Loucy (cell line): ENCODE data around the gene PPP1R12B.

ENCODE experiments used
- H2AFZ ChIP-seq: fragments of 200-600 bp; sonication (generic); 2 replicates; pipeline ENCODE4 v1.6.0; 2016; ENCODE audit warnings: antibody characterized with exemption, mild to moderate bottlenecking, low read length, moderate library complexity
- H3F3A ChIP-seq: fragments of 200-600 bp; 2 replicates; pipeline ENCODE4 v1.6.0; 2016; ENCODE audit warnings: antibody characterized with exemption, low read depth, mild to moderate bottlenecking
- H3K27me3 ChIP-seq: fragments of 200-600 bp; sonication (generic); 2 replicates; pipeline ENCODE4 v1.6.1; 2014; ENCODE audit warnings: low read length, mild to moderate bottlenecking; ENCODE audit not compliant: insufficient read depth, poor library complexity, severe bottlenecking
- H3K36me3 ChIP-seq: fragments of 200-600 bp; sonication (generic); 2 replicates; pipeline ENCODE4 v1.6.1; 2016; ENCODE audit warnings: low read length; ENCODE audit not compliant: insufficient read depth
- H3K4me1 ChIP-seq: fragments of 200-600 bp; sonication (generic); 2 replicates; pipeline ENCODE4 v1.5.1; 2014; ENCODE audit warnings: low read length, mild to moderate bottlenecking; ENCODE audit not compliant: insufficient read depth, poor library complexity, severe bottlenecking
- H3K4me2 ChIP-seq: fragments of 200-600 bp; sonication (generic); 2 replicates; pipeline ENCODE4 v1.6.0; 2014; ENCODE audit warnings: antibody characterized with exemption, low read length, low read depth, mild to moderate bottlenecking; ENCODE audit not compliant: poor library complexity, severe bottlenecking
- H3K4me3 ChIP-seq: fragments of 200-600 bp; sonication (generic); 2 replicates; pipeline ENCODE4 v1.5.1; 2014; ENCODE audit warnings: low read length, mild to moderate bottlenecking, mixed read lengths; ENCODE audit not compliant: poor library complexity, severe bottlenecking
- H3K79me2 ChIP-seq: fragments of 200-600 bp; sonication (generic); 2 replicates; pipeline ENCODE4 v1.6.1; 2014; ENCODE audit warnings: low read length; ENCODE audit not compliant: insufficient read depth
- H3K9ac ChIP-seq: fragments of 200-600 bp; sonication (generic); 2 replicates; pipeline ENCODE4 v1.6.0; 2014; ENCODE audit warnings: mild to moderate bottlenecking, low read depth, low read length, moderate library complexity; ENCODE audit not compliant: poor library complexity, severe bottlenecking
- H3K9me2 ChIP-seq: fragments of 200-600 bp; sonication (generic); replicated peaks from 2 replicates; pipeline ENCODE4 v1.6.1; 2016; ENCODE audit warnings: low read depth, low read length, mixed read lengths
- H3K9me3 ChIP-seq: fragments of 200-600 bp; sonication (generic); 2 replicates; pipeline ENCODE4 v1.6.1; 2014; ENCODE audit warnings: mild to moderate bottlenecking, antibody characterized with exemption, low read length, low read depth; ENCODE audit not compliant: insufficient read depth
- H4K20me1 ChIP-seq: fragments of 200-600 bp; sonication (generic); 2 replicates; pipeline ENCODE4 v1.6.0; 2014; ENCODE audit warnings: antibody characterized with exemption, low read length, mild to moderate bottlenecking; ENCODE audit not compliant: insufficient read depth, poor library complexity, severe bottlenecking
- CTCF ChIP-seq: fragments of 200-600 bp; sonication (generic); conservative IDR thresholded peaks from 2 replicates; pipeline ENCODE4 v1.5.1; 2014; ENCODE audit warnings: mild to moderate bottlenecking, antibody characterized with exemption, low read length
- EZH2phosphoT487 ChIP-seq: fragments of 200-600 bp; IDR thresholded peaks from 2 replicates; pipeline ENCODE4 v1.6.1; 2018; ENCODE audit warnings: antibody characterized with exemption, mild to moderate bottlenecking, moderate library complexity, borderline replicate concordance

The PPP1R12B gene

DNA sequence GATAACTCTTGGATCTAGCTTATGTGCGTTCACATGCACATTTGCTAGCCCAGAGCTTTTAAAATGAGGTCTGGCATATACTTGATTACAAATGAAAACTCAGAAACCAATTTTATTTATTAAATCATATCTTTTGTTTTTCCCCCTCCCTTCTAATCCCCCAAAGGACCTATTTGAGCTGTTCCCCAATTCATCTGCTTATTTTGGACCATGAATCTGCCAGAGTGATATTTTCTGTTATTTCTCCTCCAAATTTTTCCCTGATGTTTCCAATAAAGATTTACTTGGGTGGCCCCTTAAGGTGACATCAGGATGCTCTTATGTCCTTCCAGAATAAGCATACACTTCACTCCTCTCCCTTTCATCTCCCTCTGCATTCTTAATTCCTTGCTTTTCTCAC lies 238.4 kb downstream of the PPP1R12B start:
- no peaks in the 10 kb centered on the region for H4K20me1 ChIP-seq
- no peaks in the 10 kb centered on the region for H3K9me3 ChIP-seq
- TF ChIP-seq CTCF (no peak), EZH2phosphoT487 (no peak)
- no peak overlapping the region for H3K4me2 ChIP-seq
- no peak overlapping the region for H3K4me3 ChIP-seq
- no peaks in the 10 kb centered on the region for H3K4me1 ChIP-seq
- H3K27me3 ChIP-seq = no peaks in the 10 kb centered on the region
- no peaks in the 10 kb centered on the region for H3F3A ChIP-seq
- no peaks in the 10 kb centered on the region for H3K9me2 ChIP-seq
- no peaks in the 10 kb centered on the region for H3K79me2 ChIP-seq
- no peaks in the 10 kb centered on the region for H3K36me3 ChIP-seq
- H3K9ac ChIP-seq = no peak overlapping the region
- H2AFZ ChIP-seq = no peak overlapping the region

DNA sequence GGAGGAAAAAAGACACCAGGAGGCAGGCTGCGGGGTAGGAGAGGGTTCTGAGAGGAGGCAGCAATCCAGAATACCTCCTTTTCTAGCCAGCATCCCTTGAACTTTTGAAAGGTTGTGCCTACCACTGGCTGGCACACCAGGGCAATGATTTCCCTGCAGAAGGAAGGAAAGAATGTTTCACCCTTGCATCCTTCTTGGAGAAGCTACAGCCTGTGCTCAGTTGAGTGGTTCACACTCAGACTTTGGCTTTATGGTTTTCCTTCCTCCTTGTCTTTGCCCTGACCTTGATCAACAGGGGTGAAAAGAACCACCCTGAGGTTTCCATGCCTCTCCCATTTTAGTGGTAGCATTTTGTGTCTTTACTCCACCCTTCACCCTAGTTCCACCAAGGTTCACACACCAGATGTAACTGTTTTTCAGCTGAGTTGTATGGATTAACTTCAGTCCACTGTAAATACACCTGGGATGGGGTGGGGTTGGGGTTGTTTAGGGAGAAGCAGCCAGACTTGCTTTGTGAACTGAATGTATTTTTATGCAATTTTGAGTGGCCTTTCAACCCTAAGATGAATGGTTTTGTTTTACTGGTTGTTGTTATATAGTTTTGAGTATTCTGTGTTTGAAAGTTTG lies 239.5 kb downstream of the PPP1R12B start:
- H3K4me1 ChIP-seq = no peaks in the 10 kb centered on the region
- no peak overlapping the region for H3K4me2 ChIP-seq
- no peaks in the 10 kb centered on the region for H3K36me3 ChIP-seq
- no peak overlapping the region for H3K4me3 ChIP-seq
- no peaks in the 10 kb centered on the region for H3K9me2 ChIP-seq
- no peaks in the 10 kb centered on the region for H4K20me1 ChIP-seq
- no peak overlapping the region for H2AFZ ChIP-seq
- no peak for TF ChIP-seq EZH2phosphoT487
- no peak for TF ChIP-seq CTCF
- no peaks in the 10 kb centered on the region for H3K27me3 ChIP-seq
- H3K9ac ChIP-seq = no peak overlapping the region
- H3K79me2 ChIP-seq = no peaks in the 10 kb centered on the region
- H3K9me3 ChIP-seq = no peaks in the 10 kb centered on the region
- H3F3A ChIP-seq = no peaks in the 10 kb centered on the region

DNA sequence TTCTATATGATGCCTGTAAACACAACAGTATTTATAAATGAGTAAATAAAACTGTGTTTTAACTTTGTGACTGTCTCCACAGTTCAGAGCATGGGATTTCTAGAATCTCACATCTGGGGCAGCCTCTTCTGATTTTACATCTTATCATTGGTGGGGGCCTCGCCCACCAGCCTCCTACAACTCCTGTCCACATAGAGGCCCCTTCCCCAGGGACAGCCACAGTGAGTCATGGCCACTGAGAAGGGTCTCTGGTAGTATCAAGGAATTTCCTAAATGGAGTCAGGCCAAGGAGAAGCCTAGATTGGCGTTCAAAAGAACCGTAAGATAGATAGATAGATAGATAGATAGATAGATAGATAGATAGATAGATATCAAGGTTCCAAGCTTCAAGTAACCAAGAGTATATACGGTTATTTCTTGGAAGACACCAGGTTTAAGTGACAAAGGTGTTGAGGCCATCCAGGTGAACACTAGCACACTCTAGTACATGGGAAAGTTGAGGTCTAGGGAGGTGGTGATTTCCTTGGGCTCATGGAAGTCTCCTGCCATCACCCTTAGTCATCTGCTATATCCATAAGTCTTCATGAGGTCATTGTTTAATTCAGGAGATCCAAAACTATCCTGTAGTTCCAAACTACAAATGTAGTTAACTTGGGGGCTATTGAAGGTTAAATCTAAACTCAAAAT lies 240.1 kb downstream of the PPP1R12B start:
- Histone ChIP-seq H3K79me2 (no peaks in the 10 kb centered on the region), H3K27me3 (no peaks in the 10 kb centered on the region), H3K4me2 (no peak overlapping the region), H2AFZ (no peak overlapping the region), H3K4me1 (no peaks in the 10 kb centered on the region), H4K20me1 (no peaks in the 10 kb centered on the region), H3F3A (no peaks in the 10 kb centered on the region), H3K9me3 (no peaks in the 10 kb centered on the region), H3K9ac (no peak overlapping the region), H3K9me2 (no peaks in the 10 kb centered on the region), H3K4me3 (no peak overlapping the region), H3K36me3 (no peaks in the 10 kb centered on the region)
- TF ChIP-seq EZH2phosphoT487 = no peak
- TF ChIP-seq CTCF = no peak
